ENCODE results near the gene PPM1H.

Gene PPM1H

DNA sequence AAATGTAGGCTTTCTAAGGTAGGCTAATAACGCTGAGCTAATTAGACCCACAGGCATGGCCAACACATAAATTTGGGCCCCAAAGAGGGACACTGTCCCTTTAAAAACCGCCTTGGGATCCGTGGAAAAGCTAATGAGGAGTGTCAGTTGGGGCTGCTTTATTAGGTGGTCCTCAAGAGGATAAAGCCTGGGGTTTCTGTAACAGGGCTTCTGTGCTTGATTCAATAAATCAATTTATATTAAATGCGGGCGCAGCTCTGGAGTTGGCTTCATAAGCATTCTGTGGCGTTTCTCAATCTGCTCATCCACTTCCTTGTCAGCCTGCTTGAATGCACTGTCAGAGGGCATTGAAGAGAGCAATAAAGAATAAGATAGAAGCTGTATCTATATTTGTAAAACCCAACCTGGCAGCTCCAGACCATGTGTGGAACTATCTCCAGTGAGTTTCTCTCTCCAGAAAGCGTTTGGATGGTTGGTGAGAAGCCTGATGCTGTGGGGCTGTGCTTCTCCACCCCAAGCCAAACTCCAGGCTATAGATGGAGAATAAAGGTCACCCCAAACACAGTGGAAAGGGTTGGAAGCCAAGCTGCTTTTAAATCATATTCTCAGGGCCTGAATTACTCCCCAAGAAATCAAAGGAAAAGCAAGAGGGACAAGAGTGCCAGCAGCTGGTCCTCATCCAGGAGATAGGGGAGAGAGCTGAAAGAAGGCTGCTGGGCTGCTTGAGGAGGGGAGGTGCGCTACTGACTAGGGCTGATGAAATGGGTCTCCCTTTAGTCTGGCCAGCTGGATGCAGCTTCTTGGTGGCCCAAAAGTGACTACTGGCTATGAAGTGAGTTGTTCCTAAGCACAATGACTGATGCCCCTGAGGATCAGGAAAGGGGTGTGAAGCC lies 222.0 kb downstream of the PPM1H start:
- no peak overlapping the region for H3K4me3 ChIP-seq (ENCODE audit: low read length)
- DNase-seq (ENCODE audit: low read depth) = no peak
- TF ChIP-seq, protein P1, sequence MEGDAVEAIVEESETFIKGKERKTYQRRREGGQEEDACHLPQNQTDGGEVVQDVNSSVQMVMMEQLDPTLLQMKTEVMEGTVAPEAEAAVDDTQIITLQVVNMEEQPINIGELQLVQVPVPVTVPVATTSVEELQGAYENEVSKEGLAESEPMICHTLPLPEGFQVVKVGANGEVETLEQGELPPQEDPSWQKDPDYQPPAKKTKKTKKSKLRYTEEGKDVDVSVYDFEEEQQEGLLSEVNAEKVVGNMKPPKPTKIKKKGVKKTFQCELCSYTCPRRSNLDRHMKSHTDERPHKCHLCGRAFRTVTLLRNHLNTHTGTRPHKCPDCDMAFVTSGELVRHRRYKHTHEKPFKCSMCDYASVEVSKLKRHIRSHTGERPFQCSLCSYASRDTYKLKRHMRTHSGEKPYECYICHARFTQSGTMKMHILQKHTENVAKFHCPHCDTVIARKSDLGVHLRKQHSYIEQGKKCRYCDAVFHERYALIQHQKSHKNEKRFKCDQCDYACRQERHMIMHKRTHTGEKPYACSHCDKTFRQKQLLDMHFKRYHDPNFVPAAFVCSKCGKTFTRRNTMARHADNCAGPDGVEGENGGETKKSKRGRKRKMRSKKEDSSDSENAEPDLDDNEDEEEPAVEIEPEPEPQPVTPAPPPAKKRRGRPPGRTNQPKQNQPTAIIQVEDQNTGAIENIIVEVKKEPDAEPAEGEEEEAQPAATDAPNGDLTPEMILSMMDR (IDR thresholded peaks at IDR 0.05; ENCODE audit: insufficient read depth, low read depth, low read length, missing control alignments) = no peak

DNA sequence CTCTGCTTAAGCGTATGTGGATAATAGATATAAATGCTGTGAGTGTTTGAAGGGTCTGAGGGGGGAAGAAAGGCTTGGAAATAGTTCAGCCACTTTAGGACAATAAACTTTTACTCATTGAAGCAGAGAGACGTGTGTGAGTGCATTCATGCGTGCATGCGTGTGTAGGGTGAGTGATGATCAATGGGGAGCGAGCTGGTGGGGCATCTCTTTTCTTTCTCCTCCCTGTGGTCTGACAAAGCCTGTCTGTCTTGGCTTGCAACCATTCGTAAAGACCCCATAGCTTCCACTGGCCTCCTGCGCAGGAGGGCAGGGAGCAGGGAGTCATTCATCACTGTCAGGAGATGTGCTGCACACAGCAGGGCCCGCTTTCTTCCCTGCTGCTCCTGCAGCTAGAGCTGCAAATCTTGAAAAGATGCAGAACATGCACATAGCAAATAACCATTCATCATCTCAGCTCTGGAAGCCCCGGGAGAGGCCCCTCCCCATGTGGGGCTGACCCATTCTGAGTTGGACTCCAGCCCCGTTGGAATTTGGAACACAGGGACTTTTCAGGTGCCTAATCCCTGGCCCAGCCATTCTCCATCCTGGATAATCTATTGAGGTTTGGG lies 223.2 kb downstream of the PPM1H start:
- TF ChIP-seq, protein P1 (IDR thresholded peaks at IDR 0.05; ENCODE audit: insufficient read depth, low read depth, low read length, missing control alignments) = no peak
- H3K4me3 ChIP-seq (ENCODE audit: low read length) = no peak overlapping the region

DNA sequence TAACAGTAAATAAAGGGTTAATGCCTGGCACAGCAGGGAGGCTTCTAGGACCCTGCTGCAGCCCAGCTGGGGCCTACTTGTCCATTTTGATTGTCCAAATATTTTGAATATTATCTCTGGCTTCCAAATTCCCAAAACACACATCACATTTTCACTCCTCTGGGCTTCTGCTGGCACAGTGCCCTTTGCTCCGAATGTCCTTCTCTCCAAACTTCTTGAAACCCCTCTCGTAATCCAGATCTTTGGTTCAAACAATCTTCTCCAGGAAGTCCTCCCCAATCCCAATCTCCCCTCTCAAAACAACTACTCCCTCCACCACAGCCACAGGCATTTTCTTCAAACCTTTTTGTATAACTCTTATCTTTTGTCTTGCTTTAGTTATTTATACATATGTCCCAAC lies 225.6 kb downstream of the PPM1H start:
- TF ChIP-seq, protein P1 (IDR thresholded peaks at IDR 0.05; ENCODE audit: insufficient read depth, low read depth, low read length, missing control alignments) = no peak
- DNase-seq (ENCODE audit: low read depth) = no peak
- H3K4me3 ChIP-seq (ENCODE audit: low read length) = no peak overlapping the region

More for the DNA sequence above, 223.2 kb downstream of the PPM1H start:
- no peak for DNase-seq (ENCODE audit: low read depth)

DNA sequence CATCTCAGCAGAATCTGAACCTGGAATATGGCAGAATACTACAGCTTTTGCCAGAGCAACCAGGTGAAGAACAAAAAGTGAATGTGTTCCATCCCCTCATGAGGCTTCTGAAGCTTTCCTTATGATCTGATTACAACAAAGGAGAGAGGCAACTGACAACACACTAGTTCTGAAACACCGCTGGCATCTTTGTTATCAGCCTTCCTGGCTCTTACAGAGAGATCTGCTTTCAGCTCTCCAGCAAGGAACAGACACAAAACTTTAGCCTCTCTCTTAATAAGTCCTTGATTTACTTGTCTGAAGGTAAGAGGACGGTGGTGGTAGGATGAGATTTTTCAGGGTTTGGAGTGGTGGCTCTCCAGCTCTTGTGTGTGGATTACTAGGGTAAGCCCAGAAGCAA lies 227.0 kb downstream of the PPM1H start:
- no peak for DNase-seq (ENCODE audit: low read depth)
- TF ChIP-seq, protein P1 (IDR thresholded peaks at IDR 0.05; ENCODE audit: insufficient read depth, low read depth, low read length, missing control alignments) = no peak
- H3K4me3 ChIP-seq (ENCODE audit: low read length) = no peak overlapping the region

DNA sequence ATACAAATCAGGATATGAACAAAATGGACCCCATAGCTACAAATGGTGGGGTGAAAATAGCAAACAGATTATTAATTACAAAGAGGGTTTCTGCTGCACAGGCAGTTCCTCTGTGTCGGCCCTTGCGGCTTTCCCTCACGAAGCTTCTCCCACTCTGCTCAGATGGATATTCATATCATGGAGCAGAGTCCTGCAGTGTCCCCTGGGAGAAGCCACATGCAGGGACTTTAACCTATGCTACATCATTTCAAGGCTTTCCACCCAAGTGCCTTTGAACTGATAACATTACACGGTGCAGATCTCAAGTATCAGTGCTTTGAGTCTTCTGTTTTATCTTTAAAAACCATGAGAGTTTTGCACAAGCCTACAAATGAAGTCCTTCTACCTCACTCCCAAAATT lies 229.1 kb downstream of the PPM1H start:
- no peak overlapping the region for H3K4me3 ChIP-seq (ENCODE audit: low read length)
- no peak for DNase-seq (ENCODE audit: low read depth)
- TF ChIP-seq, protein P1 (IDR thresholded peaks at IDR 0.05; ENCODE audit: insufficient read depth, low read depth, low read length, missing control alignments) = no peak

DNA sequence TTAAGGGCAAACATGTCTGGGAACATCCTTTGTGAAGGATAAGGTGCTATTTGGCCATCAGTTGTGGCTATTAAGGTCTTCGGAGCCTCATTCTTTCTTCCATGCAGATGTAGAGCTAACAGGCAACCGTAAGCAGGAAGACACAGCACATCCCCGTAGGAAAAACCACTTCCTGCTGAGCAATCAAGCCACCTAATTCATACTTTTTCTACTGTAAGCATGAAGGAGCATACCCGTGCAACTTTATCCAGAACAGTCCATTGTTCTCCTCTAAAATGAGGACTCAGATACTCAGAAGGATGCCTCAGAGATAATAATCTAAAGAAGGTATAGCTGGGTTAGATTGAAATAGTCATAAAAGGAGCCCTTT lies 232.0 kb downstream of the PPM1H start:
- no peak overlapping the region for H3K4me3 ChIP-seq (ENCODE audit: low read length)
- peak; percentile 65 for DNase-seq (ENCODE audit: low read depth)
- TF ChIP-seq, protein P1 (IDR thresholded peaks at IDR 0.05; ENCODE audit: insufficient read depth, low read depth, low read length, missing control alignments) = no peak

Data from epithelial cell of esophagus (primary cell).